SU-DHL-6 (cell line): ENCODE data around the gene UBQLN1.

Source experiments
- H2AFZ ChIP-seq: fragments of 200-600 bp; sonication (generic); 2 replicates; pipeline ENCODE4 v1.6.1; 2014; ENCODE audit warnings: low read depth, mild to moderate bottlenecking, moderate library complexity, mixed read lengths, antibody characterized with exemption, low read length; ENCODE audit not compliant: severe bottlenecking
- H3F3A ChIP-seq: fragments of 200-600 bp; shearing (Covaris generic); 2 replicates; pipeline ENCODE4 v1.6.0; 2016; ENCODE audit warnings: antibody characterized with exemption, mild to moderate bottlenecking; ENCODE audit not compliant: insufficient read depth
- H3K27ac ChIP-seq: fragments of 200-600 bp; sonication (generic); 2 replicates; pipeline ENCODE4 v1.5.1; 2016; ENCODE audit warnings: low read depth, mild to moderate bottlenecking, low read length, moderate library complexity, mixed read lengths
- H3K27me3 ChIP-seq: fragments of 200-600 bp; sonication (generic), shearing (Covaris generic); 2 replicates; pipeline ENCODE4 v1.6.0; 2014; ENCODE audit warnings: mild to moderate bottlenecking, low read length
- H3K36me3 ChIP-seq: fragments of 200-600 bp; sonication (generic); 2 replicates; pipeline ENCODE4 v1.6.1; 2014; ENCODE audit warnings: mild to moderate bottlenecking, low read length, mixed read lengths
- H3K4me2 ChIP-seq: fragments of 300-600, 200-600 bp; shearing (Covaris generic), sonication (generic); 2 replicates; pipeline ENCODE4 v1.6.0; 2014; ENCODE audit warnings: low read length, low read depth, mild to moderate bottlenecking; ENCODE audit not compliant: poor library complexity, severe bottlenecking
- H3K4me3 ChIP-seq: fragments of 200-600 bp; sonication (generic); 2 replicates; pipeline ENCODE4 v1.5.1; 2014; ENCODE audit warnings: antibody characterized with exemption, low read length, mild to moderate bottlenecking, mixed read lengths; ENCODE audit not compliant: insufficient read depth, poor library complexity, severe bottlenecking
- H3K79me2 ChIP-seq: fragments of 200-600 bp; sonication (generic); 2 replicates; pipeline ENCODE4 v1.6.1; 2014; ENCODE audit warnings: mild to moderate bottlenecking, low read length, moderate library complexity; ENCODE audit not compliant: insufficient read depth
- H3K9ac ChIP-seq: fragments of 200-600 bp; sonication (generic); 2 replicates; pipeline ENCODE4 v1.7.0; 2014; ENCODE audit warnings: mild to moderate bottlenecking, low read length
- H3K9me2 ChIP-seq: fragments of 200-600 bp; sonication (generic); replicated peaks from 2 replicates; pipeline ENCODE4 v1.6.1; 2014; ENCODE audit warnings: low read length; ENCODE audit not compliant: insufficient read depth
- H3K9me3 ChIP-seq: fragments of 200-600 bp; sonication (generic); 2 replicates; pipeline ENCODE4 v1.6.1; 2014; ENCODE audit warnings: low read length, mixed read lengths; ENCODE audit not compliant: insufficient read depth
- H4K20me1 ChIP-seq: fragments of 200-600 bp; sonication (generic); 2 replicates; pipeline ENCODE4 v1.6.1; 2014; ENCODE audit warnings: low read depth, mild to moderate bottlenecking, antibody characterized with exemption, low read length, moderate library complexity, mixed read lengths
- EZH2phosphoT487 ChIP-seq: fragments of 200-600 bp; sonication (generic), shearing (Covaris generic); conservative IDR thresholded peaks from 2 replicates; pipeline ENCODE4 v1.6.1; 2018; ENCODE audit warnings: mild to moderate bottlenecking, antibody characterized with exemption, low read length, moderate library complexity, mixed read lengths
- TF ChIP-seq, protein P1 (sequence below): fragments of 200-600 bp; sonication (generic); IDR thresholded peaks from one replicate; pipeline ENCODE4 v1.5.1; 2017; ENCODE audit warnings: antibody characterized with exemption, mild to moderate bottlenecking, low read length, moderate library complexity; ENCODE audit not compliant: insufficient read depth, poor library complexity, severe bottlenecking

UBQLN1 gene

GRCh38 chr9:83699615-83700014 lies 8.1 kb downstream of the UBQLN1 start:
- no peaks in the 10 kb centered on the region for H3K27me3 ChIP-seq
- no peak overlapping the region for H2AFZ ChIP-seq
- peak overlapping the region; percentile 20; the same call in 1 of the 2 replicates for H3K27ac ChIP-seq
- peaks cover 100% of the 10 kb centered on the region for H3K79me2 ChIP-seq
- H3K4me3 ChIP-seq, result no peak overlapping the region
- H3K36me3 ChIP-seq, result no peaks in the 10 kb centered on the region
- no peaks in the 10 kb centered on the region for H3K9me2 ChIP-seq
- no peaks in the 10 kb centered on the region for H3K9me3 ChIP-seq
- TF ChIP-seq, protein P1, sequence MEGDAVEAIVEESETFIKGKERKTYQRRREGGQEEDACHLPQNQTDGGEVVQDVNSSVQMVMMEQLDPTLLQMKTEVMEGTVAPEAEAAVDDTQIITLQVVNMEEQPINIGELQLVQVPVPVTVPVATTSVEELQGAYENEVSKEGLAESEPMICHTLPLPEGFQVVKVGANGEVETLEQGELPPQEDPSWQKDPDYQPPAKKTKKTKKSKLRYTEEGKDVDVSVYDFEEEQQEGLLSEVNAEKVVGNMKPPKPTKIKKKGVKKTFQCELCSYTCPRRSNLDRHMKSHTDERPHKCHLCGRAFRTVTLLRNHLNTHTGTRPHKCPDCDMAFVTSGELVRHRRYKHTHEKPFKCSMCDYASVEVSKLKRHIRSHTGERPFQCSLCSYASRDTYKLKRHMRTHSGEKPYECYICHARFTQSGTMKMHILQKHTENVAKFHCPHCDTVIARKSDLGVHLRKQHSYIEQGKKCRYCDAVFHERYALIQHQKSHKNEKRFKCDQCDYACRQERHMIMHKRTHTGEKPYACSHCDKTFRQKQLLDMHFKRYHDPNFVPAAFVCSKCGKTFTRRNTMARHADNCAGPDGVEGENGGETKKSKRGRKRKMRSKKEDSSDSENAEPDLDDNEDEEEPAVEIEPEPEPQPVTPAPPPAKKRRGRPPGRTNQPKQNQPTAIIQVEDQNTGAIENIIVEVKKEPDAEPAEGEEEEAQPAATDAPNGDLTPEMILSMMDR, result no peak
- no peak for TF ChIP-seq EZH2phosphoT487
- H3F3A ChIP-seq, result peaks cover 4% of the 10 kb centered on the region; the same call in 1 of the 2 replicates
- peak overlapping the region; percentile 18 for H3K4me2 ChIP-seq
- H3K9ac ChIP-seq, result no peak overlapping the region
- peaks cover 31% of the 10 kb centered on the region; the same call in 1 of the 2 replicates for H4K20me1 ChIP-seq

DNA sequence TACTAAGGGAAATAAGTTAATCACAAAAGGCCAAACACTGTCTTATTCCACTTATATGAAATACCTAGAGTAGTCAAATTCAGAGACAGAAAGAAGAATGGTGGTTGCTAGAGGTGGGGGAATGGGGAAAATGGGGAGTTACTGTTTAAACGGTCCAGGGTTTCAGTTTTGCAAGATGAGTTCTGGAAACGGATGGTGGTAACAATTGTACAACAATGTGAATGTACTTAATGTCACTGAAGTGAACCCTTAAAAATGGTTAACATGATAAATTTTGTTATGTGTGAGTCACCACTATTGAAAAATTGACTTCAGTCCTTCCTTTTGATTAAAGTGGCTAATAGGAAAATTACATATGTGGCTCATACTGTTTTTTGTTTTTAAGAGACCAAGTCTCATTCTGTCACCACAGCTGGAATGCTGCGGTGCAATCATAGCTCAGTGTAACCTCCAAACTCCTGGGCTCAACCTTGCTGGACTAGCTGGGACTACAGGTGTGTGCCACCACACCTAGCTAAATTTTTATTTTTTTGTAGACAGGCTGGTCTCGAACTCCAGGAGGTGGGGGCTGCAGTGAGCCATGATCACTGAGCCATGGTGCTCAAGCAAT lies 8.7 kb downstream of the UBQLN1 start:
- Histone ChIP-seq H3F3A (peaks cover 4% of the 10 kb centered on the region; the same call in 1 of the 2 replicates), H4K20me1 (peaks cover 36% of the 10 kb centered on the region; the same call in 1 of the 2 replicates), H3K9me3 (no peaks in the 10 kb centered on the region), H3K4me2 (peak overlapping the region; percentile 18), H3K27me3 (no peaks in the 10 kb centered on the region), H2AFZ (no peak overlapping the region), H3K27ac (no peak overlapping the region), H3K79me2 (peaks cover 100% of the 10 kb centered on the region), H3K4me3 (no peak overlapping the region), H3K9ac (no peak overlapping the region), H3K36me3 (no peaks in the 10 kb centered on the region), H3K9me2 (no peaks in the 10 kb centered on the region)
- TF ChIP-seq EZH2phosphoT487, result no peak
- TF ChIP-seq, protein P1, result no peak

- H3F3A ChIP-seq, result no peaks in the 10 kb centered on the region; the same call in 1 of the 2 replicates
- H3K79me2 ChIP-seq, result peaks cover 100% of the 10 kb centered on the region
- H3K9me2 ChIP-seq, result no peaks in the 10 kb centered on the region
- no peaks in the 10 kb centered on the region for H3K9me3 ChIP-seq
- no peak overlapping the region for H3K27ac ChIP-seq
- peaks cover 47% of the 10 kb centered on the region; the same call in 1 of the 2 replicates for H4K20me1 ChIP-seq
- no peak overlapping the region for H3K9ac ChIP-seq
- no peaks in the 10 kb centered on the region for H3K27me3 ChIP-seq
- H3K36me3 ChIP-seq, result no peaks in the 10 kb centered on the region
- H3K4me2 ChIP-seq, result no peak overlapping the region
- no peak overlapping the region for H3K4me3 ChIP-seq
- TF ChIP-seq, protein P1, result no peak
- H2AFZ ChIP-seq, result no peak overlapping the region
Observed at GRCh38 chr9:83691492-83691891, 16.3 kb downstream of the UBQLN1 start.
